ENCODE results near the gene BRD3OS.

DNA sequence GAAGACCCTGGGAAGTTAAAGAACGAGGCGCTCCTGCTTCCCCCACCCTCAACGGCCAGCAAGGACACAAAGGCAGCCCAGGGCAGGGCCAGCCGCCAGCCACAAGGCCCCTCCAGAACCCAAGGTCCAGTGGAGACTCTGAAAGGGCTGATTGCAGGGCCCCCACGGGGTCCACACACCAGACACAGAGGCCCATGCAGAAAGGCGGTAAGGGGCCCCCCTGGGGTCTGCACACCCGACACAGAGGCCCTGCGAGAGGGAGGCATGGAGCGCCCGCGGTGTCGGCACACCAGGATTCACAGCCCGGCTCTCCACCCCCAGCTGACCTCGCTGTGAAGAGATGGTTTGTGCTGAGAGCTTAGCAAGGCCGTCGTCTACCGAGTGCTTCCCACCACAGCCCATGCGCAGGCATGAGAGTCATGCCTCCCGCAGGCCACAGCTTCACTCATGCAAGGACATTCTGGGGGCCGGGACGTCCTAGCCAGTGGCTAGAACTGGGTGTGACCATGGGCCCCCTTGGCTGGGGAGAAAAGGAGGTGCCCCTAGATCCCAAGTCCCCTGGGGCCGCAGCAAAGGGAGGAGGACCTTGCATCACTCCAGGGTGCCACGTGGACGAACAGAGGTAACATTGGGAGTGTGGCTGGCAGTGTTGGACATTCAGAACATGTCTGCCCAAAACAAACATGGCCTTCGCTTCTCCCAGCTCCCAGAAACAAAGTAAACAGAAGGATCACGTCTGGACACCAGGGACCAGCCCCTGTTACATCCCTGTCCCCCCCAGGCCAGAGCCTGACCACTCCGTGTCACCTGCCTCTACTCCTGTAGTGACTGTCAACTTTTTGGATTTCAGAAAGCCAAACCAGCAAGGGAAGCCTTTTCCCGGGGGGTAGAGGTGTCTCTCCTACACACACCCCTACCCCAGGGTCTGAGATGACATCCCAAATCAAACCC is 32.7 kb downstream of the BRD3OS start:
- TF ChIP-seq EZH2 (IDR thresholded peaks at IDR 0.05; ENCODE audit: insufficient read depth, poor library complexity, severe bottlenecking) (no peak), EZH2phosphoT487 (IDR thresholded peaks at IDR 0.05; ENCODE audit: insufficient read depth, low read depth) (no peak)
